IMR-90 (cell line): ENCODE measurements around the gene STX1B.

Experiments used
- BHLHE40 ChIP-seq: fragments of 150-350 bp; IDR thresholded peaks from 2 replicates; pipeline ENCODE4 v1.6.1; 2016; ENCODE audit warnings: mild to moderate bottlenecking, low read depth, low read length
- CEBPB ChIP-seq: IDR thresholded peaks from 2 replicates; pipeline ENCODE4 v1.6.1; 2012; ENCODE audit warnings: low read depth, low read length, improper control_type of control experiment
- CTCF ChIP-seq: conservative IDR thresholded peaks from 2 replicates; pipeline ENCODE4 v1.5.1; 2012; ENCODE audit warnings: mild to moderate bottlenecking, low read depth, low read length, improper control_type of control experiment
- ELK1 ChIP-seq: fragments of 150-350 bp; IDR thresholded peaks from 2 replicates; pipeline ENCODE4 v1.6.1; 2016; ENCODE audit warnings: low read depth, mild to moderate bottlenecking, low read length, moderate library complexity, borderline replicate concordance
- FOS ChIP-seq: fragments of 150-350 bp; IDR thresholded peaks from 2 replicates; pipeline ENCODE4 v1.6.1; 2016; ENCODE audit warnings: low read depth, low read length
- MAFK ChIP-seq: IDR thresholded peaks from 2 replicates; pipeline ENCODE4 v1.6.1; 2012; ENCODE audit warnings: low read depth, low read length, improper control_type of control experiment
- MAZ ChIP-seq: IDR thresholded peaks from 2 replicates; pipeline ENCODE4 v1.6.1; 2012; ENCODE audit warnings: low read depth, mild to moderate bottlenecking, low read length, improper control_type of control experiment, moderate library complexity, borderline replicate concordance
- MXI1 ChIP-seq: IDR thresholded peaks from 2 replicates; pipeline ENCODE4 v1.6.1; 2012; ENCODE audit warnings: low read depth, mild to moderate bottlenecking, low read length, moderate library complexity, borderline replicate concordance
- POLR2A ChIP-seq: IDR thresholded peaks from 2 replicates; pipeline ENCODE4 v1.6.1; 2012; ENCODE audit warnings: mild to moderate bottlenecking, low read depth, low read length
- RAD21 ChIP-seq: IDR thresholded peaks from 2 replicates; pipeline ENCODE4 v1.6.1; 2012; ENCODE audit warnings: low read length, improper control_type of control experiment
- RCOR1 ChIP-seq: IDR thresholded peaks from 2 replicates; pipeline ENCODE4 v1.6.1; 2012; ENCODE audit warnings: mild to moderate bottlenecking, low read length, improper control_type of control experiment; ENCODE audit not compliant: insufficient replicate concordance
- RFX5 ChIP-seq: IDR thresholded peaks from 2 replicates; pipeline ENCODE4 v1.8.0; 2012; ENCODE audit warnings: low read depth, mild to moderate bottlenecking, low read length, moderate library complexity
- SMC3 ChIP-seq: fragments of 150-350 bp; IDR thresholded peaks from 2 replicates; pipeline ENCODE4 v1.6.1; 2016; ENCODE audit warnings: low read depth, mild to moderate bottlenecking, antibody characterized with exemption, low read length, moderate library complexity
- USF2 ChIP-seq: fragments of 150-350 bp; IDR thresholded peaks from 2 replicates; pipeline ENCODE4 v1.6.1; 2017; ENCODE audit warnings: mild to moderate bottlenecking, antibody characterized with exemption, low read length, low read depth

DNA sequence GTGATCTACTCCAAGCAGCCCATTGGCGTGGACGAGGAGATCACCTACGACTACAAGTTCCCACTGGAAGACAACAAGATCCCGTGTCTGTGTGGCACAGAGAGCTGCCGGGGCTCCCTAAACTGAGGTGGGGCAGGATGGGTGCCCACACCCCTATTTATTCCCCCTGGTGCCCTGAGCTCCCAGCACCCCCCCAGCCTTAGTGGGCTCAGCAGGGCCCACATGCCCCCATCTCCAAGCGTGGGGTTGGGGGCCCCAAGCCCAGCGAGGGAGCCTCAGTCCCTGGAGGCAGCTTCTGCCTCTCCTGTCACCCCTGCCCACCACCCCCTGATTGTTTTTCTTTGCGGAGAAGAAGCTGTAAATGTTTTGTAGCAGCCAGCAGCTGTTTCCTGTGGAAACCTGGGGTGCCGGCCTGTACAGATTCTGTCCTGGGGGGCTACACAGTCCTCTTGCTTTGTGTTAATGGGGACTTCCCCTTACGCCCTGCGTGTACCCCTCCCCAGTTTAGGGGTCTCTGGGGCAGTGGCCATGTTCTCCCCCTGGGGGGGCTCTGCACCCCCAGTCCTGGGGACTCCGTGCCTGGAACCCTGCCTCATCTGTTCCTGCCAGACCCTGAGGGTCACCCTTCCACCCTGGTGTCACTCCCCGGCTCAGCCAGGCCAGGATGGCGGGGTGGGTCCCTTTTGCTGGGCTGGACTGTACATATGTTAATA is 26.4 kb downstream of the STX1B start:
- no peak for TF ChIP-seq CTCF
- no peak for TF ChIP-seq POLR2A
- no peak for TF ChIP-seq RCOR1
- TF ChIP-seq USF2, result no peak
- TF ChIP-seq CEBPB, result no peak
- no peak for TF ChIP-seq RFX5
- TF ChIP-seq FOS, result no peak
- no peak for TF ChIP-seq SMC3
- no peak for TF ChIP-seq RAD21
- TF ChIP-seq MXI1, result no peak
- TF ChIP-seq ELK1, result no peak
- no peak for TF ChIP-seq BHLHE40
- no peak for TF ChIP-seq MAZ
- TF ChIP-seq MAFK, result no peak
